ENCODE results near the gene DCDC2. TPM values are rescaled to one million over a fixed set of nuclear protein-coding genes. Genes with fewer than 3 reads are reported as not detected.

DCDC2 gene
- total RNA-seq, 1 experiment from 2014 or later, result 1.8 TPM

- no peaks in the 10 kb centered on the region for H3K4me1 Mint-ChIP-seq
- H3K9me3 Mint-ChIP-seq, result peaks cover 9% of the 10 kb centered on the region; the same call in 1 of the 2 replicates
- POLR2A ChIA-PET, result no interaction called here
- TF ChIP-seq CTCF (IDR thresholded peaks at IDR 0.05), result no peak
- H3K36me3 Mint-ChIP-seq, result no peaks in the 10 kb centered on the region
- CTCF ChIA-PET, result interaction anchor here (1.6 kb wide), 1 partner anchor 57 kb away, joined by 6 read pairs; no protein-coding TSS in a partner anchor
- ATAC-seq (no peak), DNase-seq (ENCODE audit: low spot score) (no peak)
- H3K4me3 Mint-ChIP-seq, result no peak overlapping the region
- H3K27me3 Mint-ChIP-seq (ENCODE audit: low read depth), result no peaks in the 10 kb centered on the region
- no peak overlapping the region for H3K27ac Mint-ChIP-seq
Measured at GRCh38 chr6:24148154-24148570, 209.7 kb downstream of the DCDC2 start.

GRCh38 chr6:24147511-24148153 lies 210.2 kb downstream of the DCDC2 start:
- peaks cover 9% of the 10 kb centered on the region; the same call in 1 of the 2 replicates for H3K9me3 Mint-ChIP-seq
- no peak overlapping the region for H3K4me3 Mint-ChIP-seq
- ChIA-PET POLR2A (no interaction called here), CTCF (interaction anchor here (1.6 kb wide), 1 partner anchor 57 kb away, joined by 6 read pairs; no protein-coding TSS in a partner anchor)
- no peak overlapping the region for H3K27ac Mint-ChIP-seq
- DNase-seq (ENCODE audit: low spot score), result no peak
- H3K27me3 Mint-ChIP-seq (ENCODE audit: low read depth), result no peaks in the 10 kb centered on the region
- H3K36me3 Mint-ChIP-seq, result no peaks in the 10 kb centered on the region
- no peaks in the 10 kb centered on the region for H3K4me1 Mint-ChIP-seq
- TF ChIP-seq ZSCAN18 (CRISPR knock-in tag; IDR thresholded peaks at IDR 0.05) (no peak), ZNF416 (CRISPR knock-in tag; IDR thresholded peaks at IDR 0.05) (no peak), RORB (CRISPR knock-in tag; IDR thresholded peaks at IDR 0.05) (no peak), PRRX2 (CRISPR knock-in tag; IDR thresholded peaks at IDR 0.05) (no peak), PREB (CRISPR knock-in tag; IDR thresholded peaks at IDR 0.05; ENCODE audit: borderline replicate concordance) (no peak), ATF3 (CRISPR knock-in tag; conservative IDR thresholded peaks at IDR 0.05) (no peak), ZNF138 (CRISPR knock-in tag; conservative IDR thresholded peaks at IDR 0.05) (no peak), ATF6 (CRISPR knock-in tag; IDR thresholded peaks at IDR 0.05) (no peak), FOXK1 (CRISPR knock-in tag; IDR thresholded peaks at IDR 0.05) (no peak), TP53 (CRISPR knock-in tag; IDR thresholded peaks at IDR 0.05) (no peak), CTCF (IDR thresholded peaks at IDR 0.05) (no peak)
- no peak for ATAC-seq

- H3K27ac Mint-ChIP-seq, result no peak overlapping the region
- CTCF ChIA-PET, result no interaction called here
- H3K36me3 Mint-ChIP-seq, result no peaks in the 10 kb centered on the region
- H3K9me3 Mint-ChIP-seq, result peaks cover 6% of the 10 kb centered on the region; the same call in 1 of the 2 replicates
- H3K27me3 Mint-ChIP-seq (ENCODE audit: low read depth), result no peaks in the 10 kb centered on the region
- no peaks in the 10 kb centered on the region for H3K4me1 Mint-ChIP-seq
- POLR2A ChIA-PET, result no interaction called here
- ATAC-seq (no peak), DNase-seq (ENCODE audit: low spot score) (no peak)
- H3K4me3 Mint-ChIP-seq, result no peak overlapping the region
- TF ChIP-seq ZNF121 (CRISPR knock-in tag; IDR thresholded peaks at IDR 0.05) (no peak), ARID4B (CRISPR knock-in tag; IDR thresholded peaks at IDR 0.05; ENCODE audit: borderline replicate concordance) (no peak), HMGXB4 (CRISPR knock-in tag; IDR thresholded peaks at IDR 0.05) (no peak), GTF2I (CRISPR knock-in tag; conservative IDR thresholded peaks at IDR 0.05) (no peak)
Measured at GRCh38 chr6:24146871-24147270, 211.0 kb downstream of the DCDC2 start.
